HCT116 (cell line): ENCODE data around the gene DNAJC1. TPM values are rescaled to one million over a fixed set of nuclear protein-coding genes. Genes with fewer than 3 reads are reported as not detected.

Source experiments
- ATAC-seq: fragments of 200-7000 bp; cut with Tn5 transposase; 2 replicates; pipeline ENCODE4 v1.9.1; 2020; ENCODE audit warnings: mild to moderate bottlenecking, moderate library complexity
- BruUV-seq: library from RNA; stranded (reverse); fragments of 400-500 nt; replicated peaks from 2 replicates; lab custom pipeline; 2021; lab: Mats Ljungman, UMichigan
- CTCF ChIA-PET: fragments of 300-600 bp; sonication (Branson Sonifier 250); formaldehyde crosslinking; loops from one replicate; lab custom pipeline; 2021; ENCODE audit warnings: antibody characterized with exemption; lab: Charles Lee
- POLR2A ChIA-PET: fragments of 300-600, 350-600 bp; sonication (Branson Sonifier 250); formaldehyde crosslinking; loops from one replicate; lab custom pipeline; 2021; ENCODE audit warnings: antibody characterized with exemption; lab: Charles Lee
- RAD21 ChIA-PET, 2 experiments: fragments of 300-600 bp; sonication (Branson Sonifier 250); formaldehyde crosslinking; loops; one replicate each; lab custom pipeline; 2023; ENCODE audit warnings: low total read pairs in 2 of 2; ENCODE audit not compliant: uncharacterized antibody in 2 of 2, unreplicated experiment in 2 of 2, low non-redundant PET in 1 of 2; lab: Charles Lee
- DNase-seq: peaks from one replicate; pipeline ENCODE4 v3.0.0-alpha.2; 2010; ENCODE audit warnings: low read depth, low spot score
- H2AFZ ChIP-seq: fragments of 200-600 bp; shearing (Covaris generic), sonication (generic); 2 replicates; pipeline ENCODE4 v1.6.1; 2017; ENCODE audit warnings: low read depth, mixed run types, mixed read lengths, antibody characterized with exemption, low read length; ENCODE audit not compliant: poor library complexity, severe bottlenecking
- H3K27ac ChIP-seq: 2 replicates; pipeline ENCODE4 v1.5.1; 2012; ENCODE audit warnings: low read depth, low read length
- H3K27me3 ChIP-seq: fragments of 200-600 bp; sonication (generic); 2 replicates; pipeline ENCODE4 v1.6.1; 2016; ENCODE audit warnings: mixed run types, low read length, mixed read lengths; ENCODE audit not compliant: insufficient read depth
- H3K36me3 ChIP-seq, 2 experiments: fragments of 200-500 bp in 1 of 2; fragments of 200-600 bp in 1 of 2; sonication (Bioruptor generic) in 1 of 2; sonication (generic) in 1 of 2; 2 replicates each; pipeline versions ENCODE4 v1.5.1 to v1.6.1; 2014 to 2016; ENCODE audit warnings: low read length in 2 of 2, inconsistent platforms in 1 of 2, mixed read lengths in 1 of 2, mixed run types in 1 of 2; ENCODE audit not compliant: insufficient read depth in 2 of 2, control insufficient read depth in 1 of 2
- H3K4me1 ChIP-seq, 2 experiments: fragments of 200-600 bp in 1 of 2; sonication (generic) in 1 of 2; 2 replicates each; pipeline versions ENCODE4 v1.5.1 to v1.6.1; 2012 to 2017; ENCODE audit warnings: low read length in 2 of 2, inconsistent platforms in 1 of 2, mild to moderate bottlenecking in 1 of 2, mixed read lengths in 1 of 2, mixed run types in 1 of 2, moderate library complexity in 1 of 2; ENCODE audit not compliant: insufficient read depth in 2 of 2, control insufficient read depth in 1 of 2
- H3K4me2 ChIP-seq: fragments of 200-600 bp; sonication (generic); 2 replicates; pipeline ENCODE4 v1.6.1; 2017; ENCODE audit warnings: mixed run types, low read length, mixed read lengths
- H3K4me3 ChIP-seq, 2 experiments: fragments of 200-600 bp in 1 of 2; sonication (generic) in 1 of 2; replicated peaks in 1 of 2; 2 replicates each; pipeline ENCODE4 v1.5.1; 2011 to 2016; ENCODE audit warnings: low read length in 2 of 2, control low read depth in 1 of 2, low read depth in 1 of 2, mild to moderate bottlenecking in 1 of 2, mixed read lengths in 1 of 2, mixed run types in 1 of 2
- H3K79me2 ChIP-seq: fragments of 200-600 bp; sonication (generic); 2 replicates; pipeline ENCODE4 v1.6.1; 2017; ENCODE audit warnings: mild to moderate bottlenecking, mixed run types, low read length, moderate library complexity, mixed read lengths; ENCODE audit not compliant: insufficient read depth
- H3K9ac ChIP-seq: fragments of 200-600 bp; sonication (generic); 2 replicates; pipeline ENCODE4 v1.6.1; 2016; ENCODE audit warnings: low read length, mixed read lengths
- H3K9me2 ChIP-seq: fragments of 200-600 bp; sonication (generic), shearing (Covaris generic); 2 replicates; pipeline ENCODE4 v1.6.1; 2017; ENCODE audit warnings: mixed run types, mild to moderate bottlenecking, moderate library complexity; ENCODE audit not compliant: insufficient read depth
- H3K9me3 ChIP-seq, 2 experiments: fragments of 200-500 bp in 1 of 2; fragments of 200-600 bp in 1 of 2; sonication (Bioruptor generic) in 1 of 2; sonication (generic) in 1 of 2; 2 replicates each; pipeline ENCODE4 v1.6.1; 2014 to 2017; ENCODE audit warnings: low read length in 2 of 2, mixed read lengths in 2 of 2, inconsistent platforms in 1 of 2, low read depth in 1 of 2, mild to moderate bottlenecking in 1 of 2, mixed run types in 1 of 2, moderate library complexity in 1 of 2; ENCODE audit not compliant: control insufficient read depth in 1 of 2, insufficient read depth in 1 of 2
- H4K20me1 ChIP-seq: fragments of 200-600 bp; sonication (generic), shearing (Covaris generic); 2 replicates; pipeline ENCODE4 v1.6.1; 2017; ENCODE audit warnings: mixed run types, mild to moderate bottlenecking, moderate library complexity; ENCODE audit not compliant: insufficient read depth
- CBX3 ChIP-seq: IDR thresholded peaks from 2 replicates; pipeline ENCODE4 v1.6.1; 2012; ENCODE audit warnings: low read depth
- ELF1 ChIP-seq: IDR thresholded peaks from 2 replicates; pipeline ENCODE4 v1.6.1; 2012; ENCODE audit warnings: low read depth, borderline replicate concordance
- FOSL1 ChIP-seq: IDR thresholded peaks from 2 replicates; pipeline ENCODE4 v1.6.1; 2012; ENCODE audit warnings: low read depth
- JUND ChIP-seq: IDR thresholded peaks from 2 replicates; pipeline ENCODE4 v1.6.1; 2012
- POLR2AphosphoS5 ChIP-seq: IDR thresholded peaks from 2 replicates; pipeline ENCODE4 v1.6.1; 2011; ENCODE audit warnings: mild to moderate bottlenecking, low read depth, low read length, moderate library complexity
- RAD21 ChIP-seq: IDR thresholded peaks from 2 replicates; pipeline ENCODE4 v1.6.1; 2012; ENCODE audit warnings: low read depth, mild to moderate bottlenecking
- SRF ChIP-seq: IDR thresholded peaks from 2 replicates; pipeline ENCODE4 v1.6.1; 2012; ENCODE audit warnings: low read depth
- TCF7L2 ChIP-seq: IDR thresholded peaks from 2 replicates; pipeline ENCODE4 v1.7.0; 2011; ENCODE audit warnings: borderline replicate concordance, inconsistent platforms; ENCODE audit not compliant: insufficient read depth, insufficient read length; ENCODE audit errors: extremely low read depth
- YY1 ChIP-seq: IDR thresholded peaks from 2 replicates; pipeline ENCODE4 v1.6.1; 2011; ENCODE audit warnings: low read length, low read depth, moderate library complexity, mild to moderate bottlenecking; ENCODE audit not compliant: insufficient replicate concordance; ENCODE audit errors: extremely low read depth
- ZFX ChIP-seq: fragments of 450-650 bp; IDR thresholded peaks from 2 replicates; pipeline ENCODE4 v1.6.1; 2017
- ZNF274 ChIP-seq: fragments of 200-500 bp; sonication (Bioruptor generic); IDR thresholded peaks from 2 replicates; pipeline ENCODE4 v1.6.1; 2014; ENCODE audit warnings: mild to moderate bottlenecking, low read depth, low read length, inconsistent platforms
- intact Hi-C: fragments of 100-400 bp; cut with micrococcal nuclease; formaldehyde crosslinking; loops from 2 replicates; pipeline ENCODE4 v1.10.0; 2022
- total RNA-seq: library from RNA; stranded (reverse); gene quantifications from one replicate; pipeline ENCODE4 v1.2.1, GENCODE V29; 2021; ENCODE audit not compliant: unreplicated experiment
- TF ChIP-seq, protein P1 (sequence below): IDR thresholded peaks from 2 replicates; pipeline ENCODE4 v1.6.1; 2012
- TF ChIP-seq, protein P2 (sequence below): IDR thresholded peaks from 2 replicates; pipeline ENCODE4 v1.6.1; 2012
- TF ChIP-seq, protein P3 (sequence below), 3 experiments: fragments of 200-600 bp in 1 of 3; sonication (generic) in 1 of 3; IDR thresholded peaks in 2 of 3; conservative IDR thresholded peaks in 1 of 3; 2 replicates each; pipeline ENCODE4 v1.5.1; 2012 to 2017; ENCODE audit warnings: low read depth in 2 of 3, low read length in 2 of 3, antibody characterized with exemption in 1 of 3, borderline replicate concordance in 1 of 3, control low read depth in 1 of 3, mild to moderate bottlenecking in 1 of 3, mixed read lengths in 1 of 3, mixed run types in 1 of 3, moderate library complexity in 1 of 3; ENCODE audit not compliant: insufficient read depth in 1 of 3

DNAJC1 gene
- total RNA-seq, 1 experiment from 2014 or later, result 17.9 TPM

DNA sequence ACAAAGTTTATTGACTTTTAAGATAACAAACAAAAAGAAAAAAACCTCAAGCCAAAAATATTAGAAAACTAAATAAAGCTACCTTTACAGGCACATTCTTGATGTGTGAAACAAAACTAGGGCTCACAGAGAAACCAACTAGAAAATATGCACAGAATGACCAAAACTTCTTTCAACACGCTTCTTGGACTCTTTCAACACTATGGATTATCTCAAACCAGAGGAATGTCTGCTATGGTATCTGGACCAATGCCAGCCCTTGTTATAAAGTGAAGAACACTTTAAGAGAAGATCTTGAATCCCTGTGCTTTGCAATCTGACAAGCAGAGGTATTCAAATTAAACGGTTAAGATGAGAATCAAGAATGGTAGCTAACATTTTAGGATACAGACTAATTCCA, 76.6 kb downstream of the DNAJC1 start:
- Histone ChIP-seq H3K27ac (no peak overlapping the region), H3K4me3 (no peak overlapping the region), H2AFZ (no peak overlapping the region), H4K20me1 (no peaks in the 10 kb centered on the region), H3K4me2 (peak overlapping the region; percentile 4; the same call in 1 of the 2 replicates), H3K36me3 (no peaks in the 10 kb centered on the region), H3K9me3 (no peaks in the 10 kb centered on the region), H3K9me2 (no peaks in the 10 kb centered on the region), H3K79me2 (peaks cover 4% of the 10 kb centered on the region; the same call in 1 of the 2 replicates), H3K9ac (no peak overlapping the region), H3K4me1 (peaks cover 2 to 12% of the 10 kb centered on the region in 2 experiments; a peak in 3 of 4 replicates), H3K27me3 (no peaks in the 10 kb centered on the region)
- DNase-seq, result no peak
- TF ChIP-seq ZNF274 (no peak), FOSL1 (no peak), JUND (no peak), ELF1 (no peak), CBX3 (no peak), ZFX (no peak), YY1 (no peak), TCF7L2 (no peak), SRF (no peak), POLR2AphosphoS5 (no peak), RAD21 (no peak)
- TF ChIP-seq, protein P1, sequence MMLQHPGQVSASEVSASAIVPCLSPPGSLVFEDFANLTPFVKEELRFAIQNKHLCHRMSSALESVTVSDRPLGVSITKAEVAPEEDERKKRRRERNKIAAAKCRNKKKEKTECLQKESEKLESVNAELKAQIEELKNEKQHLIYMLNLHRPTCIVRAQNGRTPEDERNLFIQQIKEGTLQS, result no peak
- TF ChIP-seq, protein P2, sequence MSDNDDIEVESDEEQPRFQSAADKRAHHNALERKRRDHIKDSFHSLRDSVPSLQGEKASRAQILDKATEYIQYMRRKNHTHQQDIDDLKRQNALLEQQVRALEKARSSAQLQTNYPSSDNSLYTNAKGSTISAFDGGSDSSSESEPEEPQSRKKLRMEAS, result no peak
- TF ChIP-seq, protein P3, sequence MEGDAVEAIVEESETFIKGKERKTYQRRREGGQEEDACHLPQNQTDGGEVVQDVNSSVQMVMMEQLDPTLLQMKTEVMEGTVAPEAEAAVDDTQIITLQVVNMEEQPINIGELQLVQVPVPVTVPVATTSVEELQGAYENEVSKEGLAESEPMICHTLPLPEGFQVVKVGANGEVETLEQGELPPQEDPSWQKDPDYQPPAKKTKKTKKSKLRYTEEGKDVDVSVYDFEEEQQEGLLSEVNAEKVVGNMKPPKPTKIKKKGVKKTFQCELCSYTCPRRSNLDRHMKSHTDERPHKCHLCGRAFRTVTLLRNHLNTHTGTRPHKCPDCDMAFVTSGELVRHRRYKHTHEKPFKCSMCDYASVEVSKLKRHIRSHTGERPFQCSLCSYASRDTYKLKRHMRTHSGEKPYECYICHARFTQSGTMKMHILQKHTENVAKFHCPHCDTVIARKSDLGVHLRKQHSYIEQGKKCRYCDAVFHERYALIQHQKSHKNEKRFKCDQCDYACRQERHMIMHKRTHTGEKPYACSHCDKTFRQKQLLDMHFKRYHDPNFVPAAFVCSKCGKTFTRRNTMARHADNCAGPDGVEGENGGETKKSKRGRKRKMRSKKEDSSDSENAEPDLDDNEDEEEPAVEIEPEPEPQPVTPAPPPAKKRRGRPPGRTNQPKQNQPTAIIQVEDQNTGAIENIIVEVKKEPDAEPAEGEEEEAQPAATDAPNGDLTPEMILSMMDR (IDR thresholded peaks at IDR 0.05 in 2 of 3, conservative IDR thresholded peaks at IDR 0.05 in 1 of 3; ENCODE audit: borderline replicate concordance in 1 of 3, insufficient read depth in 1 of 3, low read depth in 2 of 3, low read length in 2 of 3), result no peak
- ATAC-seq, result peak; percentile 47; the same call in 1 of the 2 replicates
- intact Hi-C loops, result no loop called here
- no TSS peak for BruUV-seq
- RAD21 ChIA-PET, result no interaction called here
- CTCF ChIA-PET, result no interaction called here
- POLR2A ChIA-PET, result no interaction called here
